WTC11 (cell line): Measurements from ENCODE around the gene RBMS1. TPM values are rescaled to one million over a fixed set of nuclear protein-coding genes. Genes with fewer than 3 reads are reported as not detected.

Experiments used
- ATAC-seq: fragments of 200-7000 bp; cut with Tn5 transposase; 2 replicates; pipeline ENCODE4 v1.10.0; 2021; ENCODE audit warnings: mild to moderate bottlenecking, moderate library complexity
- CTCF ChIA-PET: fragments of 300-600 bp; sonication (Branson Sonifier 250); formaldehyde crosslinking; loops from one replicate; lab custom pipeline; 2021; ENCODE audit warnings: antibody characterized with exemption; lab: Charles Lee
- POLR2A ChIA-PET: fragments of 350-600 bp; sonication (Branson Sonifier 250); formaldehyde crosslinking; loops from one replicate; lab custom pipeline; 2021; ENCODE audit warnings: antibody characterized with exemption; lab: Charles Lee
- DNase-seq: peaks from one replicate; pipeline ENCODE4 v3.0.0; 2021; ENCODE audit warnings: low spot score
- H3K27ac Mint-ChIP-seq: 2 replicates; pipeline ENCODE4 v1.8.0; 2021; ENCODE audit warnings: mixed read lengths
- H3K27me3 Mint-ChIP-seq: 2 replicates; pipeline ENCODE4 v1.8.0; 2021; ENCODE audit warnings: low read depth, mild to moderate bottlenecking, moderate library complexity, mixed read lengths
- H3K36me3 Mint-ChIP-seq: 2 replicates; pipeline ENCODE4 v1.8.0; 2021; ENCODE audit warnings: mixed read lengths
- H3K4me1 Mint-ChIP-seq: 2 replicates; pipeline ENCODE4 v1.8.0; 2022; ENCODE audit warnings: mixed read lengths
- H3K4me3 Mint-ChIP-seq: 2 replicates; pipeline ENCODE4 v1.8.0; 2021; ENCODE audit warnings: mild to moderate bottlenecking, moderate library complexity, mixed read lengths
- H3K9me3 Mint-ChIP-seq: 2 replicates; pipeline ENCODE4 v1.8.0; 2021; ENCODE audit warnings: mixed read lengths
- AR ChIP-seq: fragments of 250-450 bp; sonication (Bioruptor Pico); IDR thresholded peaks from 2 replicates; pipeline ENCODE4 v1.9.0; 2021; ENCODE audit warnings: mild to moderate bottlenecking
- ATF1 ChIP-seq: sonication (generic); formaldehyde crosslinking; IDR thresholded peaks from 2 replicates; pipeline ENCODE4 v1.8.1; 2023; ENCODE audit warnings: mild to moderate bottlenecking, moderate library complexity, missing genetic modification reagents
- ATF2 ChIP-seq: sonication (generic); formaldehyde crosslinking; IDR thresholded peaks from 2 replicates; pipeline ENCODE4 v1.8.1; 2022; ENCODE audit warnings: low read depth, missing genetic modification reagents, borderline replicate concordance
- CDX4 ChIP-seq: fragments of 250-450 bp; sonication (Bioruptor Pico); IDR thresholded peaks from 2 replicates; pipeline ENCODE4 v1.9.0; 2021; ENCODE audit warnings: moderate library complexity, mild to moderate bottlenecking, inconsistent platforms, borderline replicate concordance
- E2F1 ChIP-seq: sonication (generic); formaldehyde crosslinking; IDR thresholded peaks from 2 replicates; pipeline ENCODE4 v1.8.0; 2022; ENCODE audit warnings: mild to moderate bottlenecking, missing genetic modification reagents
- FOXK1 ChIP-seq: sonication (generic); formaldehyde crosslinking; IDR thresholded peaks from 2 replicates; pipeline ENCODE4 v1.8.0; 2022; ENCODE audit warnings: mild to moderate bottlenecking, moderate library complexity, missing genetic modification reagents
- FOXP1 ChIP-seq: sonication (generic); formaldehyde crosslinking; IDR thresholded peaks from 2 replicates; pipeline ENCODE4 v1.8.0; 2022; ENCODE audit warnings: missing genetic modification reagents, mild to moderate bottlenecking, moderate library complexity, borderline replicate concordance
- IRF2 ChIP-seq: sonication (generic); formaldehyde crosslinking; IDR thresholded peaks from 2 replicates; pipeline ENCODE4 v1.8.0; 2022; ENCODE audit warnings: low read depth, missing genetic modification reagents, borderline replicate concordance
- NR2C2 ChIP-seq: sonication (generic); formaldehyde crosslinking; IDR thresholded peaks from 2 replicates; pipeline ENCODE4 v1.8.0; 2022; ENCODE audit warnings: mild to moderate bottlenecking, missing genetic modification reagents
- PRRX2 ChIP-seq: fragments of 250-450 bp; sonication (Bioruptor Pico); IDR thresholded peaks from 2 replicates; pipeline ENCODE4 v1.8.0; 2021; ENCODE audit warnings: mild to moderate bottlenecking
- TEAD1 ChIP-seq: sonication (generic); formaldehyde crosslinking; IDR thresholded peaks from 2 replicates; pipeline ENCODE4 v1.8.0; 2022; ENCODE audit warnings: mild to moderate bottlenecking, missing genetic modification reagents
- USF1 ChIP-seq: sonication (generic); formaldehyde crosslinking; IDR thresholded peaks from 2 replicates; pipeline ENCODE4 v1.8.0; 2022; ENCODE audit warnings: mild to moderate bottlenecking, missing genetic modification reagents
- ZNF512 ChIP-seq: sonication (generic); formaldehyde crosslinking; IDR thresholded peaks from 2 replicates; pipeline ENCODE4 v1.8.1; 2022; ENCODE audit warnings: missing genetic modification reagents, borderline replicate concordance
- total RNA-seq: library from RNA; stranded (reverse); gene quantifications from 3 replicates; pipeline ENCODE4 v1.2.3, GENCODE V29; 2021

RBMS1 gene
- total RNA-seq, 1 experiment from 2014 or later, result 56.3 TPM

GRCh38 chr2:160247296-160248035 is 246.1 kb downstream of the RBMS1 start (continued):
- TF ChIP-seq ATF2 (CRISPR knock-in tag), result no peak
- TF ChIP-seq, all 79 proteins: peak for 0

GRCh38 chr2:160246356-160246755 is 247.3 kb downstream of the RBMS1 start:
- Mint-ChIP-seq H3K9me3 (no peaks in the 10 kb centered on the region), H3K4me3 (no peak overlapping the region), H3K36me3 (no peaks in the 10 kb centered on the region), H3K4me1 (peaks cover 12% of the 10 kb centered on the region), H3K27ac (no peak overlapping the region), H3K27me3 (no peaks in the 10 kb centered on the region)
- ChIA-PET POLR2A (no interaction called here), CTCF (no interaction called here)
- ATAC-seq (no peak), DNase-seq (no peak)
- TF ChIP-seq TEAD1 (CRISPR knock-in tag) (no peak), USF1 (no peak), PRRX2 (CRISPR knock-in tag) (no peak), E2F1 (CRISPR knock-in tag) (no peak), FOXP1 (no peak)

- Mint-ChIP-seq H3K4me3 (no peak overlapping the region), H3K27ac (no peak overlapping the region), H3K9me3 (no peaks in the 10 kb centered on the region), H3K27me3 (no peaks in the 10 kb centered on the region), H3K36me3 (no peaks in the 10 kb centered on the region), H3K4me1 (peaks cover 12% of the 10 kb centered on the region)
- ATAC-seq, result no peak
- CTCF ChIA-PET, result no interaction called here
- POLR2A ChIA-PET, result no interaction called here
- no peak for TF ChIP-seq CDX4 (CRISPR knock-in tag)
- TF ChIP-seq NR2C2 (CRISPR knock-in tag), result no peak
- TF ChIP-seq AR (CRISPR knock-in tag), result no peak
- TF ChIP-seq ZNF512 (CRISPR knock-in tag), result no peak
- TF ChIP-seq FOXK1 (CRISPR knock-in tag), result no peak
- no peak for TF ChIP-seq IRF2
- TF ChIP-seq ATF1, result no peak
- DNase-seq, result no peak
Measured at GRCh38 chr2:160245614-160246155, 247.9 kb downstream of the RBMS1 start.
